H1 (cell line): ENCODE results near the gene IQCF2. TPM values are rescaled to one million over a fixed set of nuclear protein-coding genes. Genes with fewer than 3 reads are reported as not detected.

ENCODE experiments used
- CTCF ChIA-PET: fragments of 300-600 bp; sonication (Branson Sonifier 250); formaldehyde crosslinking; loops from one replicate; lab custom pipeline; 2021; ENCODE audit not compliant: partially characterized antibody; lab: Charles Lee
- POLR2A ChIA-PET: fragments of 300-600 bp; sonication (Branson Sonifier 250); formaldehyde crosslinking; loops from one replicate; lab custom pipeline; 2021; ENCODE audit warnings: inconsistent platforms; ENCODE audit not compliant: partially characterized antibody; lab: Charles Lee
- DNase-seq, 2 experiments: peaks; one replicate each; pipeline versions ENCODE4 v3.0.0 to v3.0.0-alpha.2; 2010 to 2022; ENCODE audit warnings: low spot score in 2 of 2, low read depth in 1 of 2, mixed read lengths in 1 of 2
- FAIRE-seq: peaks from 2 replicates; lab custom pipeline; 2011; peaks lifted over from hg19 to GRCh38; lab: Jason Lieb, UNC
- H2AFZ ChIP-seq: 2 replicates; pipeline ENCODE4 v1.8.1; 2012; ENCODE audit warnings: low read length, inconsistent platforms
- H2AK5ac ChIP-seq: 2 replicates; pipeline ENCODE4 v1.6.1; 2013; ENCODE audit warnings: low read depth, low read length
- H2BK120ac ChIP-seq: replicated peaks from 2 replicates; pipeline ENCODE3; 2013; ENCODE audit warnings: low read depth, low read length, inconsistent platforms
- H2BK12ac ChIP-seq: 2 replicates; pipeline ENCODE4 v1.6.1; 2013; ENCODE audit warnings: low read depth, low read length
- H2BK15ac ChIP-seq: 2 replicates; pipeline ENCODE4 v1.6.1; 2013; ENCODE audit warnings: low read length
- H2BK20ac ChIP-seq: 2 replicates; pipeline ENCODE4 v1.6.1; 2013; ENCODE audit warnings: low read length
- H2BK5ac ChIP-seq: 2 replicates; pipeline ENCODE4 v1.6.1; 2013; ENCODE audit warnings: low read depth, low read length
- H3K14ac ChIP-seq: 2 replicates; pipeline ENCODE4 v1.6.1; 2013; ENCODE audit warnings: inconsistent platforms; ENCODE audit not compliant: insufficient read length
- H3K18ac ChIP-seq: 2 replicates; pipeline ENCODE4 v1.6.1; 2013; ENCODE audit warnings: low read length; ENCODE audit errors: extremely low read depth
- H3K23ac ChIP-seq: 2 replicates; pipeline ENCODE4 v1.6.1; 2013; ENCODE audit warnings: inconsistent platforms; ENCODE audit not compliant: insufficient read length
- H3K23me2 ChIP-seq: 2 replicates; pipeline ENCODE4 v1.6.1; 2013; ENCODE audit warnings: low read depth, low read length
- H3K27ac ChIP-seq: 2 replicates; pipeline ENCODE4 v1.6.1; 2011; ENCODE audit warnings: low read depth, low read length, inconsistent platforms
- H3K27me3 ChIP-seq, 4 experiments: replicated peaks in 1 of 4; 1 replicate in 1 of 4; 2 replicates in 3 of 4; pipeline versions ENCODE4 v1.6.1 to v1.8.1; 2011 to 2013; ENCODE audit warnings: low read length in 3 of 4, mild to moderate bottlenecking in 3 of 4, inconsistent platforms in 2 of 4, mixed read lengths in 2 of 4, moderate library complexity in 1 of 4; ENCODE audit not compliant: control insufficient read depth in 3 of 4, insufficient read depth in 3 of 4; ENCODE audit errors: extremely low read depth in 1 of 4
- H3K36me3 ChIP-seq, 4 experiments: 2 replicates each; pipeline versions ENCODE4 v1.6.1 to v1.8.1; 2011 to 2013; ENCODE audit warnings: mild to moderate bottlenecking in 4 of 4, low read length in 3 of 4, moderate library complexity in 2 of 4, control low read depth in 1 of 4, inconsistent platforms in 1 of 4; ENCODE audit not compliant: insufficient read depth in 4 of 4, control insufficient read depth in 2 of 4
- H3K4ac ChIP-seq: replicated peaks from 2 replicates; pipeline ENCODE3; 2013; ENCODE audit warnings: low read length, low read depth, mixed read lengths, inconsistent platforms; ENCODE audit not compliant: insufficient read length
- H3K4me1 ChIP-seq, 4 experiments: replicated peaks in 1 of 4; 1 replicate in 1 of 4; 2 replicates in 3 of 4; pipeline versions ENCODE4 v1.6.1 to v1.8.1; 2011 to 2013; ENCODE audit warnings: low read length in 3 of 4, inconsistent platforms in 2 of 4, mixed read lengths in 1 of 4; ENCODE audit not compliant: insufficient read depth in 4 of 4, control insufficient read depth in 3 of 4
- H3K4me2 ChIP-seq, 2 experiments: 2 replicates each; pipeline versions ENCODE4 v1.6.1 to v1.8.1; 2011 to 2013; ENCODE audit warnings: low read depth in 2 of 2, low read length in 2 of 2, control low read depth in 1 of 2, inconsistent platforms in 1 of 2, mild to moderate bottlenecking in 1 of 2; ENCODE audit not compliant: insufficient read depth in 1 of 2
- H3K4me3 ChIP-seq, 4 experiments: fragments of 200-600, 300-600 bp in 1 of 4; sonication (generic), shearing (Covaris generic), sonication (Bioruptor Twin) in 1 of 4; 2 replicates each; pipeline versions ENCODE4 v1.5.1 to v1.8.1; 2011 to 2016; ENCODE audit warnings: low read length in 4 of 4, low read depth in 3 of 4, control low read depth in 2 of 4, inconsistent platforms in 2 of 4, mild to moderate bottlenecking in 2 of 4, mixed read lengths in 1 of 4, moderate library complexity in 1 of 4; ENCODE audit not compliant: insufficient read depth in 2 of 4; ENCODE audit errors: extremely low read depth in 1 of 4
- H3K56ac ChIP-seq: replicated peaks from 2 replicates; pipeline ENCODE3; 2013; ENCODE audit warnings: low read depth, mild to moderate bottlenecking, mixed read lengths, low read length, inconsistent platforms; ENCODE audit not compliant: insufficient read length
- H3K79me1 ChIP-seq: 2 replicates; pipeline ENCODE4 v1.6.1; 2013; ENCODE audit warnings: low read depth, low read length, control low read depth
- H3K79me2 ChIP-seq, 2 experiments: 2 replicates each; pipeline versions ENCODE4 v1.6.1 to v1.8.1; 2012 to 2013; ENCODE audit warnings: low read length in 2 of 2, mild to moderate bottlenecking in 2 of 2, inconsistent platforms in 1 of 2; ENCODE audit not compliant: insufficient read depth in 2 of 2, control insufficient read depth in 1 of 2
- H3K9ac ChIP-seq, 4 experiments: replicated peaks in 1 of 4; 1 replicate in 1 of 4; 2 replicates in 3 of 4; pipeline versions ENCODE4 v1.6.1 to v1.8.1; 2011 to 2013; ENCODE audit warnings: low read depth in 3 of 4, low read length in 3 of 4, control low read depth in 2 of 4, mild to moderate bottlenecking in 2 of 4, moderate library complexity in 2 of 4, inconsistent platforms in 1 of 4; ENCODE audit errors: extremely low read depth in 1 of 4
- H3K9me3 ChIP-seq, 2 experiments: 2 replicates each; pipeline versions ENCODE4 v1.6.1 to v1.8.1; 2012 to 2013; ENCODE audit warnings: mild to moderate bottlenecking in 2 of 2, moderate library complexity in 2 of 2, control low read depth in 1 of 2, inconsistent platforms in 1 of 2, low read depth in 1 of 2, low read length in 1 of 2, mixed read lengths in 1 of 2; ENCODE audit not compliant: insufficient read depth in 2 of 2
- H4K20me1 ChIP-seq, 2 experiments: replicated peaks in 1 of 2; 2 replicates each; pipeline versions ENCODE3 to v1.8.1; 2011 to 2013; ENCODE audit warnings: inconsistent platforms in 2 of 2, low read length in 2 of 2, mild to moderate bottlenecking in 1 of 2; ENCODE audit not compliant: insufficient read depth in 2 of 2, control insufficient read depth in 1 of 2
- H4K5ac ChIP-seq: 2 replicates; pipeline ENCODE4 v1.6.1; 2013; ENCODE audit warnings: low read length, low read depth, mixed read lengths, inconsistent platforms; ENCODE audit not compliant: insufficient read length
- H4K8ac ChIP-seq: 2 replicates; pipeline ENCODE4 v1.8.0; 2013; ENCODE audit warnings: mild to moderate bottlenecking, moderate library complexity, low read length, inconsistent platforms; ENCODE audit not compliant: insufficient read depth; ENCODE audit errors: extremely low read depth
- H4K91ac ChIP-seq: replicated peaks from 2 replicates; pipeline ENCODE3; 2013; ENCODE audit warnings: low read length, mixed read lengths, inconsistent platforms; ENCODE audit not compliant: insufficient read length
- BCL11A ChIP-seq, 2 experiments: IDR thresholded peaks; one replicate each; pipeline ENCODE4 v1.6.1; 2011; ENCODE audit warnings: low read depth in 2 of 2, low read length in 2 of 2, mild to moderate bottlenecking in 2 of 2
- CHD2 ChIP-seq: IDR thresholded peaks from 2 replicates; pipeline ENCODE4 v1.6.1; 2012; ENCODE audit warnings: low read length, improper control_type of control experiment
- EGR1 ChIP-seq: IDR thresholded peaks from 2 replicates; pipeline ENCODE4 v1.6.1; 2011; ENCODE audit warnings: low read depth, low read length, borderline replicate concordance
- GABPA ChIP-seq: IDR thresholded peaks from 2 replicates; pipeline ENCODE4 v1.6.1; 2011; ENCODE audit warnings: mild to moderate bottlenecking, low read length, moderate library complexity, borderline replicate concordance; ENCODE audit not compliant: insufficient read depth
- HDAC6 ChIP-seq: IDR thresholded peaks from one replicate; pipeline ENCODE4 v1.7.1; 2012; ENCODE audit warnings: low read depth, mild to moderate bottlenecking, inconsistent platforms, low read length, moderate library complexity
- MAFK ChIP-seq: IDR thresholded peaks from 2 replicates; pipeline ENCODE4 v1.6.1; 2012; ENCODE audit warnings: low read depth, mild to moderate bottlenecking, improper control_type of control experiment, low read length
- RFX5 ChIP-seq: IDR thresholded peaks from 2 replicates; pipeline ENCODE4 v1.6.1; 2011; ENCODE audit warnings: low read depth, low read length, improper control_type of control experiment, borderline replicate concordance
- RNF2 ChIP-seq: fragments of 200-900, 300-1000 bp; sonication (generic); IDR thresholded peaks from 2 replicates; pipeline ENCODE4 v1.7.1; 2016; ENCODE audit warnings: borderline replicate concordance, low read depth, mild to moderate bottlenecking, antibody characterized with exemption, low read length; ENCODE audit not compliant: poor library complexity, severe bottlenecking; ENCODE audit errors: missing control alignments
- SAP30 ChIP-seq: fragments of 300-600 bp; sonication (generic); IDR thresholded peaks from 2 replicates; pipeline ENCODE4 v1.7.1; 2012; ENCODE audit warnings: low read length, moderate library complexity, mild to moderate bottlenecking, inconsistent platforms; ENCODE audit not compliant: insufficient read depth, insufficient replicate concordance
- WGBS, 2 experiments: shearing (Covaris generic) in 1 of 2; methylation state at CpG; one replicate each; pipeline versions ENCODE4 v1.1.6 to v1.1.7; 2013 to 2015; ENCODE audit warnings: low lambda C conversion rate in 2 of 2, mixed read lengths in 2 of 2, inconsistent platforms in 1 of 2, low coverage in 1 of 2, missing lambda C conversion rate in 1 of 2; ENCODE audit not compliant: insufficient replicate concordance in 2 of 2, insufficient coverage in 1 of 2, insufficient read length in 1 of 2; ENCODE audit errors: extremely low coverage in 1 of 2, missing lambda C conversion rate in 1 of 2; 5-methylcytosine and 5-hydroxymethylcytosine counted together
- polyA plus RNA-seq, 7 experiments: library from polyadenylated mRNA; depleted of rRNA in 3 of 7; stranded (reverse) in 5 of 7; unstranded in 2 of 7; fragments of >200 nt in 5 of 7; fragments of 200-250 nt in 2 of 7; gene quantifications; 1 replicate in 5 of 7; 2 replicates in 1 of 7; 4 replicates in 1 of 7; pipeline versions ENCODE4 v1.2.1 to v1.2.3, GENCODE V29; 2011 to 2013; ENCODE audit warnings: missing spikeins in 2 of 7, mixed read lengths in 2 of 7
- total RNA-seq: library from RNA; stranded (reverse); fragmentation: NEBNext Ultra II Directional; extraction: Animal tissue kit (Norgen Biotek cat#: 25700); gene quantifications from 2 replicates; pipeline ENCODE4 v1.2.1, GENCODE V29; 2021
- TF ChIP-seq, protein P1 (sequence below): IDR thresholded peaks from 2 replicates; pipeline ENCODE4 v1.6.1; 2012; ENCODE audit warnings: inconsistent platforms

The IQCF2 gene
- total and polyA plus RNA-seq, 2 of the 8 experiments (the other 6 are each of a cell fraction or from before 2014, with no cell fraction given) = not detected

DNA sequence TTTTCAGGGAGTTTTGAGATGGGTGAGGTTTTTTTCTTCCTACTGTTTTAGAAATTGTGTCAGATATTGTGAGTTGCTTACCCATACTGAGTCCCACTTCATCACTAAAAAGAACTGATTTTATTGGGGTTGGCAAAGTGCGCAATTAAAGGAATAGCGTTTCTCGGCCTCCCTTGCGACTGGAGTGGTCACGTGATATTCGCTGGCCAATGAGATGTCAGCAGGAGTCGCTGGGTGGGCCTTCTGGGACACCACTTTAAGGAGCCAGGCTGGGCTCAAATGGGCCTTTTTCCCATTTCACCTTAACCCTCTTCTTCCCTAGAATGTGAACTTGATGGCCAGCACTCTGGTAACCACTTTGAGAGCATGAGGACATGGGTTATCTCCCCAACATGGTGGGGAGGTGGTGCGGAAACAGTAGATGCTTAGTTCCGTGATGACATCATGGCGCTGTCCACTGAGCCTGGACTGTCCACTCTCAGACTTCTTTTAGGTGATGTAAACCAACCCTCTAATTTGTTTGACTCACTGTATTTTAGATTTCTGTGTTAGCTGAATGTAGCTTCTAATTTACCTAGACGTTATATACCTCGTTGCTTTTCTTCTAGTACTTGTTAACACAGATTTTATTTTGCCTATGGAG is 27.2 kb downstream of the IQCF2 start:
- Histone ChIP-seq H4K8ac (no peak overlapping the region), H3K56ac (no peak overlapping the region), H2BK20ac (no peak overlapping the region), H4K20me1 (no peaks in the 10 kb centered on the region), H3K79me1 (no peaks in the 10 kb centered on the region), H2BK12ac (no peak overlapping the region), H3K4me3 (no peak overlapping the region), H3K4ac (no peak overlapping the region), H3K9ac (no peak overlapping the region), H3K9me3 (peaks cover 0 to 2% of the 10 kb centered on the region in 2 experiments; a peak in 1 of 4 replicates), H2BK120ac (no peak overlapping the region), H4K5ac (no peak overlapping the region), H3K18ac (no peak overlapping the region), H2AFZ (no peak overlapping the region), H3K4me2 (no peak overlapping the region), H3K79me2 (no peaks in the 10 kb centered on the region), H3K23me2 (no peaks in the 10 kb centered on the region), H2BK15ac (no peak overlapping the region), H3K36me3 (no peaks in the 10 kb centered on the region), H3K27ac (no peak overlapping the region), H3K27me3 (no peaks in the 10 kb centered on the region; a peak in 1 of 7 replicates), H2BK5ac (no peak overlapping the region), H3K23ac (no peak overlapping the region), H3K14ac (no peak overlapping the region), H4K91ac (no peak overlapping the region), H2AK5ac (no peak overlapping the region), H3K4me1 (no peaks in the 10 kb centered on the region)
- ChIA-PET POLR2A (no interaction called here), CTCF (interaction anchor here (0.7 kb wide), 1 partner anchor 9 kb away, joined by 3 read pairs; no protein-coding TSS in a partner anchor)
- 91% methylated on average over 12 of the region's 12 CpGs; no CpG with 5 or more reads in 1 of the 2 experiments for WGBS, 2 experiments
- FAIRE-seq = no peak
- TF ChIP-seq RFX5 (no peak), MAFK (no peak), SAP30 (no peak), CHD2 (no peak), GABPA (no peak), BCL11A (IDR thresholded peaks at IDR 0.05; ENCODE audit: low read depth in 2 of 2, low read length in 2 of 2) (no peak), RNF2 (no peak), EGR1 (no peak), HDAC6 (no peak)
- TF ChIP-seq, protein P1, sequence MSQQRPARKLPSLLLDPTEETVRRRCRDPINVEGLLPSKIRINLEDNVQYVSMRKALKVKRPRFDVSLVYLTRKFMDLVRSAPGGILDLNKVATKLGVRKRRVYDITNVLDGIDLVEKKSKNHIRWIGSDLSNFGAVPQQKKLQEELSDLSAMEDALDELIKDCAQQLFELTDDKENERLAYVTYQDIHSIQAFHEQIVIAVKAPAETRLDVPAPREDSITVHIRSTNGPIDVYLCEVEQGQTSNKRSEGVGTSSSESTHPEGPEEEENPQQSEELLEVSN = no peak
- no peak for DNase-seq
